8988T (cell line): ENCODE measurements around the gene CPM.
A peak's percentile ranks its signal among the peaks of the same experiment; 100 is the strongest.

Experiments
- DNase-seq: peaks from one replicate; pipeline ENCODE4 v3.0.0; 2011

CPM gene

DNA sequence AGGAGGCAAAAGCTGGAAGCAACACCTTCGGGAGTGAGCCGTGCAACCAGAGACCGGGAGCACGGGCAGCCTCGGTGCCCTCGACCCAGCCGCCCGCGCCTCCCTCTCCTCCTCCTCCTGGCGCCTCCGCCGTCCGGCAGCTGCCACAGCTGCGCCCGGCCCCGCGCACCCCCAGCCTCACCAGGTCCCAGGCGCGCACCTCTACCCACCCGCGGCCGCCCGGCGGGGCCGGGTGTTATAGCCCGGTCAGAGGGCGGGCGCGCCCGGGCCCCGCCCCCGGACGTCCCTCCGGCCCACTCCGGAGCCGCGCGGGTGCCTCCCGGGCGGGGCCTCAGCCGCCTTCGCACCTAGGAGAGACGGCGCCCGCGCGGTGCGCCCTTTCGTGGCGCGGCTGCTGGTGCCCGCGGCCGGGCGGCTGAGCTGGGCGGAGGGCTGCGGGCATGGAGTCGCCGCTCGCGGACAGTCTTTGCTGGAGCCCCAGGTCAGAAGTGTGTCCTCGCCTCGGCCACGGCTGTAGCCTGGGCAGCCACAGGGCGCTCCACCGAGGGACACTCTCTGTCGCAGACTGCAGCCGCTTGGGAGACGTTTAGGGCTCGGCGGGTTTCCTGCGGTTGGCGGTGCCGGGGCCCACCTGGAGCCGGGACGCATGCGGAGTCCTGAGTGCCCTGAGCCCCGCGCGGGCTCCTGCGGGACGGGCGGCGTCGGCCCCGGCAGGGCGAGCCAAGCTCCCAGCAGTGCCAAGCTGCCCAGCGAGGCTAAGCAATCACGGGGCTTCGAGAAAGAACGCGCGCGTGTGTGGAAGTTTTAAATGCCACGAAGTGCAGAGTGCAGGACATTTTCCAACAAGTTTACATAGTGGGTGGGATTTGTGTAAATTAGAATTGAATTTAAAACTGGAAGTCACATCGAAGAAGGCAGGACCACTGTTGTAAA is at the start of gene CPM:
Gene CPM (minus strand): TSS at position 211 of the 933 bp plus-strand sequence. CDS start 334 bp downstream, outside the sequence.
- DNase-seq = peak; percentile 69

DNA sequence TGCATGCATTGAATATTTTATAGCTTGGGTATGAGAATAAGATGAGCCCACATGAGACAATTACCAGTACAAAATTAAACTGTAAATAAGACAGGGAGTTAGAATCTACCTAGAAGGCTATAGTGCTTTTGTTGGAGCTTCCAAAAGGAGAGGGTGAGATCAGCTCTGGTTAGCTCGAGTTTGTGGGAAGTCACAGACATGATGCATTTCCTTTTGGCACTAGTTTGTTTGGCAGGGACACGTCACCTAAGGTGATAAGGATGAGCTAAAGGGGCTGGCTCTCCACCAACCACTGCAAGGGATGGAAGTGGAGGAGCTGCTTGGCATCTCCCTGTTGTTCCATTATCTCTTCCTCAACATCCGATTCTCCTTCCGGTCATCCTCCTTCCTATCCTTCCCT is 48.5 kb upstream of the CPM start:
- no peak for DNase-seq

DNA sequence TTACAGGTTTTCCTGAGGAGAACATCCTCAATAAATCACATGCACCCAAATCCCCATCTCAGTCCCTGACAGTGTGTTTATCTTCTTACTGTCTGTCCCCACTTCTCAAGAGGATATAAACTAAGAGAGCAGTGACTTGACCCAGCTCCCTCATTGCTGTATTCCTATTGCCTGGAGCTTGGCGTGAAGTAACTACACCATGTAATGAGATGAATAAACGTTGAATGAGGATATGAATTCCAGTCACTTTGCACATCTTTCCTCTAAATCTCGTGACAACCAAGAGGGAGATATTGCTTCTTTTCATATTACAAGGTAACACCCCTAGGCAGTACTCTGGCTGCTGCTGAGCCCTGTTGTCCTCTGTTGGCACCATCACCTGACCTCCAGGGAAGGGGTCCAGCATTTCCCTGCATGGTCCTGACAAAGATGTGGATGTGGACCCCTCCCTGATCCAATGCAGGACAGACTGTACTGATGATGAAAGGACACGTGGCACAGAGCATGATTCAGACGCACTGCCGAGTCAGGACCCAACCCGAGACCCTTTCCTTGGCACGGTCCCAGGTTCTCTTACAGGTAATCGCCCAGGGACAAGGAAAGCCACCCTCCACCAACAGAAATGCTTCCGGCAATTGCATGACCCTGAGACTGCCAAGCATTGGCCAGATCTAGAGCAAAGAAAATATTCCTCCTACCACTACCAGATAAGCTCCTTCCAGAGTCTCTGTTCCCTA is 47.7 kb upstream of the CPM start:
- DNase-seq = no peak

DNA sequence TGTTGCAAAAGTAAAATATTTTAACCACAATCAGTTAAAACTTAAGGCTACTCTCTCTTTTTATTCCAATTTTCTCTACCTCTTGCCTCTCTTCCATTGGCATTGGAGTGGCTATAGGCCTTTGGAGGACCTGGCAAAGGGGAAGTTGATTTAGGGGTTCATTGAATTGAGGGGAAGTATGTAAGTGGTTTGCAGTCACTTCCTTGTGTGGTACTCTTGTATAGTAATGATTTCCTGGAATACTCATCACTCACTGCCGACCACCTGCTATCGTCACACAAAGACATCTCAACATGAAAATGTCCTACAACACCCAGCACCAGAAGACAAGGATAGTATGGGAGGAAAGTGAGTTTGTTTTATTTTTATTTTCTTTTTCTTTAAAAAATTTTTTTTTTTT is 45.7 kb upstream of the CPM start:
- no peak for DNase-seq

DNA sequence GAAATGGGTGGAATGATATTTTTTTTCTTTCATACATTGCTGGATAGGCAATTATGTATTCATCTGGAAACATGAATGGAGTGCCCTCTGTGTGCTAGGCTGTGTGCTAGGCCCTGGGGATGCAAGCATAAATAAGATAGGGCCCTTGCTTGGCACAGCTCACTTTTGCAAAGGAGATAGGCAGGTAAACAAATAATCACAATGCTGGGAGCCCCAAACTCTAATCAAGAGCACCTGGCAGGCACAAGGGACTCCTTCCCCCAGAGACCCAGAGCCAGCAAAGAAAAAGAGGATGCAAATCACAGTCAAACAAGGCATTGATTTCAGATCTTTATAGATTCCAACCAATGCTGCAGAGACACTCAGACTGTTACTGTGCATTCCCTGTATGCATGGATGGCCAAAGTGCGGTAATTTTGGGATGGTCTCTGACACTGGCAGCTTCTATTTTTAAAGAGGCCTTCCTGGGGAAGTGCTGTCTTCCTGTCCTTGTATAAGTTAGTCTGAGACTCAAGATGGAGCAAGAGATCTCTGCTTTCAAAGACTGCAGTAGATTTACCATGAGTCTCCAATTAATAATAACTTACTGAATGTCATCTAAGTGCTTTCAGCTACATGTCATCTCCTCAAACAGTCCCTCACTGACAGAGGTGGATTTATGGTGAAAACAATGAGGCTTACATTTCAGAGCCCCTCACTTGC is 45.1 kb upstream of the CPM start:
- no peak for DNase-seq

DNA sequence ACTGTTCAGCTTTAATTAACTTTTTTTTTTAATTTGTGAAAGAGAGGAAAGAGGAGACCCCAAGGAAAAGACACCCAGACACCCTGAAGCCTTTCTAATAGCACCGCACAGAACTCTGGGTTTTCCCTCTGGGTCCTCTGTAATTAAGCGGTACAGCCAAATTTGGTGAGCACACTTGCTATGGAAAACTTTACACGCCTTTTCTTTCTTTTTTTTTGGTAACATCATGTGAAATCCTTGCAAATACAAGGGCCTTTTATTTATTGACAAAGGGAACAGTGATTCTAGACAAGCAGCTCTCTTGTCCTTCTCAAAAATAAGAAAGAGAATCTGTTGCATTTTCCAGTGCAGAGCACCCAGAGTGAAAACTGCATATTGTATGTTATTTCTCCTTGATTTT is 44.4 kb upstream of the CPM start:
- DNase-seq = no peak

DNA sequence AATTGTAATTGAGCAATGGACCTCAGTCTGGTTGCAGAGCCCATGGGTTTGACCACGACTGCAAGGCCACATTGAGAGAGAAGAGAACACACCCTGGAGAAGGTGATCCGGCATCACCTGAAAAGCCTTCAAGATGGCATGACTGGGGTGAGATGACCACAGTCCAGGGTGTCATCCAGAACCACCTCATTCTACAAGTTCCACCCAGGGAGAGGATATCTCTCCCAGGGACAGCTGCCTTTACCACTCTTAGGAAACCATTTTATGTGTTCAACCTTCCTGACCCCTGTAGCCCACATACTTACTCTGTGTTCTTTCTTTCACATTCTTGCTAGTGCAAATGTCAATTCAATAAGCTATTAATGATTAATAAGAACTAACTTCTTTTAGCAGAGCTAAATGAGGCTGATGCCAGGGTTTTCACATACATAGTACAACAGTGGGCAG is 43.4 kb upstream of the CPM start:
- DNase-seq = no peak

DNA sequence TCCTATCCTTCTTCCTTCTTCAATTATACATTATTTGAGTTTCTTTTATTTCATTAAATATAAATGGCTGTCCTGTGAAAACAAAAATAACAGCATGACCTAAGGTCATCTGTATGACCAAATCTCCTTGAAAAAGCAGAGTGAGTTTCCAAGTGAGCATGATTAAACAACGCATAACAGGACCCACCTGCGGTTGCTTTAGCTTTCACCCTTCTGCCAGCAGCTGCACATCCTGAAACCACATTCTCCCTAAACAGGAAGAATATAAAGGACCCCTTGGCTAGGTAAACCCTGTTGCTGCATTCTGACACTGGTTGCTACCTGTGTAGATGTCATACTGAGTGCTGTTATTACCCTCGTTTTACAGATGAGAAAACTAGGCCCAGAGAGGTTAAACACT is 42.8 kb upstream of the CPM start:
- DNase-seq = no peak

DNA sequence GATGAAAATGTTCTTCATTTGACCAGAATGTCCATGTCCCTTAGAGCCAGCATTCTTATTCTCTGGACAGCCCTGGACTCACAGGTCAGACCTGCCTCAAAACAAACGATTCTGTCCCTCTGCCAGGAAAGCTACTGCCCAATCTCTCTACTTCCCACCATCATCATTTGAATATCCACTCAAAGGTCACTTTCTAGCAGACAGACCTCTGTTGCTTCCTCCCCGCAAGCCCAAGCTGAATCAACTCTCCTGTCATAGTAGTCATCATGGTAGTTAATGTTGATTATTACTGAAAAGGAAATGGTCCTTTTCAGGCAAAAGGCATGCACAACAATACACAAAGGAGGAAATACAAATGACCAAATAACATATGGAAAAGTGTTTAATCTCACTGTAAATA is 39.6 kb upstream of the CPM start:
- DNase-seq = no peak

DNA sequence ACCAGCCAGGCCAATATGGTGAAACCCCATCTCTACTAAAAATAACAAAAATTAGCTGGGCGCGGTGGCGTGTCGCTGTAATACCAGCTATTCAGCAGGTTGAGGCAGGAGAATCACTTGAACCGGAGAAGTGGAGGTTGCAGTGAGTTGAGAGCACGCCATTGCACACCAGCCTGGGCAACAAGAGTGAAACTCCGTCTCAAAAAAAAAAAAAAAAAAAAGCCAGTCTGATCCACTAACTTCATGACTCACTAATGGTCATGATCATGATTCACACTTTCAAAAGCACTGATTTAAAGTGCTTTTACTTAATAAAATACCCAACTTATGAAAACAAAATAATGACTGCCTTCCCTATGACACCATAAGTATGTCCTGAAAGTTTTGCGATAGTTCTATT is 38.4 kb upstream of the CPM start:
- no peak for DNase-seq

DNA sequence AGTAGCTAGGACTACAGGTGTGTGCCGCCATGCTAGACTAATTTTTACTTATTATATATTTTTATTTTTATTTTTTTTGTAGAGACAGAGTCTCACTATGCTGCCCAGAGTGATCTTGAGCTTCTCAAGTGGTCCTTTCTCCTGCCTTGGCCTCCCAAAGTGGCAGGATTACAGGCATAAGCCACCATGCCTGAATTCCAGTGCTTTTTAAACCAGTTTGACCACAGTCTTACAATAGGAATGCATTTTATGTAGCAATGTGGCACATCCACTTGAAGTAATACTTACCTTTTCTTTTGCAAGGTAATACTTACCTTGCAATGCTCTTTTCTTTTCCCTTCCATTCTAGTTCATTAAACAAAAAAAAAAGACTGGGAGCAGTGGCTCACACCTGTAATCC is 38.0 kb upstream of the CPM start:
- DNase-seq = no peak

DNA sequence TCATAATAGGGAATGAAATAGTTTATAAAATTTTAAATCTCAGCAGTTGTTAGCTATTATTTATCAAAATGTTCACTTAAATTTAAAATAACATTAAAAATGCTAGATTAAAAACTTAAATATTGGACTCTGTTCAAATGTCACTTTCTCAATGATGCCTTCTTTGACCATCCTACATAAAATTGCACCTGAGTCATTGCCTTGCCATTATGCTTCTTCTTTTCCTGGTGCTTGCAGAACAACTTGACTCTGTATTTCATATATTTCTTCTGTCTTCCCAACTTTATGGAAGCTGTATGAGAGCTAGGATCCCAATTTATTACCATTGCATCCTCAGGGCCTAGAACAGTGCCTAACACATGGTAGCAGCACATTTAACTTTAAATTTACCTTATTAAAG is 37.3 kb upstream of the CPM start:
- no peak for DNase-seq

DNA sequence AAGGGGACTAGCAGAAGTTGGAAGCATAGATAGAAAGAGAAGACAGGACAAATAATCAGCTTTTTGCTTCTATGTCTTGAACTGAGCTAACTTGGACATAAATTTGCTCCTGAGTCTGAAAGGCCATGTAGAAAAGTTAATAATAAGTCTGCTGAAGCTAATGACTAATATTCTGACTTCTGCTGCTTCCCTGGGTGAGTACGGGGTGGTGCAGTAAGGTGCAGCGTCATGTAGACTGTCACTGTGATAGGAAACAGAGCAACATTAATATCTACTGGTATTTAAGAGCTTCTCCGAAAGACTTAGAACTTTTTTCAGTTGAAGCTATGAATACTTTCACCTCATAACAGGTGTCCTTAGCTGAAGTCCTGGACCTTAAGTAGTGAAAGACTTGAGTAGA is 34.1 kb upstream of the CPM start:
- no peak for DNase-seq

DNA sequence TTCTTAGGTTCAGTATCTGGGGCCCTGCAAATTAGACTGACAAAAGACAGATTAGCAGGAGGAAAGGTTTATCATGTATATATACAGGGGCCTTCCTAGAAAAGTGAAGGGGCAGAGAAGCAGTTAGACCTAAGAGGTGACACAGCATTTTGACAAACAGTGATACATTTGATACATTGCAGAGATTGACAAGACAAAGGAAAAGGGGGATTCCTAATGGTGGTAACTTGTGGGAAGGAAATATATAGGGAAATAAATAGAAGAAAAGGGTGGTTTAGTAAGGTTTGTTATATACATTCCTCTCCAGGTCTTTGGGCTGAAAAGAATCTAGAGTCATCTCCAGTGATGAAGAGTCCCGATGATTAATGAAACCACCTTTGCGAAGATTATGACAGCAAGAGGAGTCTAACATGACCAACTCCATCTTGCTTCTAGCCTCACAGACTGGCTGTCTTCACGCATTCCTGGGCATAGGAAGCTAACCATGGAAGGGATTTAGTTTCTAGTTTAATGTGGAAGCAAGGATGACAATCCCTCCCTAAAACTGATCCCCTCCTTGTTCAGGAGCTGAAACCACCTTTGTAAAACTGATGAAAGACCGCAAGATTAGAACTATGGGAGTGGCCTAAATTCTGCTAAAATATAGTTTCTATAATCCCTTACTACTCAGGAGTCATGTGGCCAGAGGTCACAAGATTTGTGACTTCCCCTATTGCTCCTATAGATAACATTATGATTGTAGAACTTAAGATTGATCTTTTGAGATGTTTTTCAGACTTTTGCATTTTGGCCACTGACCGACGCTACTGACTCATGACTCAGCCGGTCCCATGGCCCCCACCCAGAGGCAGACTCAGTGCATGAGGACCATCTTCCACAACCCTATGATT is 31.1 kb upstream of the CPM start:
- DNase-seq = no peak

DNA sequence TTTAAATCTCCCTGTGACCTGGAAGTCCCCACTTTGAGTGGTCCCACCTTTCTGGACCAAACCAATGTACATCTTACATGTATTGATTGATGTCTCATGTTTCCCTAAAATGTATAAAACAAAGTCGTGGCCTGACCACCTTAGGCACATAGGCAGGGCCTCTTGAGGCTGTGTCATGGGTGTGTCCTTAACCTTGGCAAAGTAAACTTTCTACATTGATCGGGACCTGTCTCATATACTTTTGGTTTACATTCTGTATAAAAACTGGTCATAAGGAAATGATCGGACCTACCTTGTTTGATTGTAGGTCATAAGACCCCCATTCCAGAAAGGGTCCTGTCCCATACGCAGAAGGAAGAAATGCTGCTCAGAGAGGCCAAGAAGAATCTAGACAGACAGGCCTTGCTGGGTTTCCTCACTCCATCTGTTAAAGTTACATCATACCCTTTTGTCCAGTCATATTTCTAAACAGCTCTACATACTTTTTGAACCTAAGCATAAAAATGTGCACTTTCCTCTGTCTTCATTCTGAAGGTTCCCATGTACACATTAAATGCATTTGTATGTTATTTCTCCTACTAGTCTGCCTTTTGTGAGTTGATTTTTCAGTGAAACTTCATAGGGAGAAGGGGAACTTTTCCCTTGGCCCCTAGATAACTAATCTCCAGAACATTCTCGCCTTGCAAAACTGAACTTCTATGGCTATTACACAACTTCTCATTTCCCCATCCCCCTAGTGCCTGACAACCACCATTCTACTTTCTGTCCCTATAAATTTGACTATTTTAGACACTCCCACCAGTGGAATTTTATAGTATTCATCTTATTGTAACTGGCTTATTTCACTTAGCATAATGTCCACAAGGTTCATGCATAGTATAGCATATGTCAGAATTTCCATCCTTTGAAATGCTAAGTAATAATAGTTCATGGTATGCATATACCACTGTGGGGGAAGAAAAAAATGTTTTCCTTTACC is 30.2 kb upstream of the CPM start:
- no peak for DNase-seq

DNA sequence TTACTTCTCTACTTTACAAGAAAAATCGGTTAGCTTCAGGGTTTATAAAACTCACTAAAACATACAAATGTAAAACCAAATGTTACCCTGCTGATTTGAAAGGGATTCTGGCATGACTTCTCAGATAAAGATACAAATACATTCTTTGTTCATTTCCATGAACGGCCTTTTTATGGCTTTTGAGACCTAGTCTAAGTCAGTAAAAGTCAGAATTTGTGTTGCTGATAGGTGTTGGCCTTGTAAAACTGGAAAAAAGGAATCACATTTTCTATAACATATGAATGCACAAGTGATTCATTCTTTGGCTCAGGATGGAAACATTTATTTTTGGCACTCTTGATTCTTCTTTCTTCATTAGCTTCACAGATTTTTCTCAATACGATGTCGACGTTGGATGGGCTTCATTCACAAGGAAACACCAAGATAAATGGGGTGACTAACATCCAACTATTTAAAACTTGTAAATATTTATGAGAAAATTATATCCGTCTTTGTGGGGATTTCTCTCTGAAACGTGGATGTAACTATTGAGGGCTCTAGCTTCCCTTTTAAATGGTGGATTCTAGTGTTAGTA is 27.0 kb upstream of the CPM start:
- no peak for DNase-seq

DNA sequence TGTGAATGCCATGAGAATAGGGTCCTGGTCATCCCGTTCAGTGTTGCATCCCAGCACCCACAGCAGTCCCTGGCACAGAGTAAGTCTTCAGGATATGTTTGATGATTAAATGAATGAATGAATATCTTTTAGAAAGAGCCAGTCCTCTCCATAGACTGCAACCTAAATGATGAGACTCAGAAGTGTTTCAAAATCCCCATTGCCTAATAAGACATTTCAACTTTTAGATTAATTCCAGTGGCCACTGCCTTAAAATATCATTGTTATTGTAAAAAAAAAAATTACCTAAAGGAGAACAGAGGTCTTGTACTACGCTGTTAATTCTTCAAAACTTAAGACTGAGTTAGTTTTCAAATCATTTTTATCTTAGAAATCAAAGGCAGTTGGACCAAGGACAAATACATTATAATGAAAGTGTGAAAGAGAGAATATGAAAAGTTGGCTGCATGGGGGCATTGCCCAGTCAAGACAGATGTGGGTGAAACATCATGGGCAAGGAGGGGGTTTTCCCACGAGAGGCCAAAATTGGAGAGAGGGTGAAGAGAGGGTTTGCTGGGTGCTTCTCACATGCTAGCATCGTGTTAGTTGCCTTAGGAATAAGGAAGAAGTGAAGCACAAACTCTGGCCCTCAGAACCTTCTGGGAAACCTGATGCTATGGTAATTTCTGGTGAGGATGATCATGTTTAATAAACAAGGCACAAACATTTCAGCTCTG is 26.3 kb upstream of the CPM start:
- no peak for DNase-seq

DNA sequence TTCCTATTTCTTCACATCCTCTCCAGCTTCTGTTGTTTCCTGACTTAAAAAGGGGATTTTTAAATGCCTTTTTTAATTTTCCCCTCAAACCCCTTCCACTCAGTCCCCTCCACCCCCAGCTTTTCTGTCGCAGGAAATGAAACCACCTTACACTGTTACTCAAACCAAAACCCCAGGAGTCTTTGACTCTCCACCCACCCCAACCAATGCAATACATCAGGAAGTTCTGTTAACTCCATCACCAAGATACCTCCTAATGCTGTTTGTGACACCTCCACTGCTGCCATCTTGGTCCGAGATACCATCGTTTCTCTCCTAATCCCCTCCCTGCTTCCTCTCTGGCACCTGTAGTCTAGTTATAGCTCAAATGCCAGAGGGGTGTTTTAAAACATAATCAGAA is 25.4 kb upstream of the CPM start:
- DNase-seq = no peak

DNA sequence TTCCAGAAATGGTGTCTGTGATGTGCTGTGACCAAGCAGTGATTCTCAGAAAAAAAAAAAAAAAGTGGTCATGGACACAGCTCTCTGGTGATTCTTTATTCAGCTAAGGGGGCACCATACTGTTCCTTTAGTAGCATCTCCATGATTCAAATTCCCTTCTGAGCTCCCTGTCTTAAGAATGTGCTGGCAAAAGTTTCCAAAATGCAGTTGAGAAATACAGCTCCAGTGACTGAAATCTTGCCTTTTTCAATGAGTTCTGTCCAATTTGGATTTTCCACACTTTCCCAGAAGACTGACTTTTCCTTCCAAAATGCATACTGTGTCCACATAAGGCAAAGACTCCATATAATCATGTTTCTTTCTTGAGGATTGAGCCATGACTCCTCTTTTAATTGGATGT is 24.3 kb upstream of the CPM start:
- no peak for DNase-seq

DNA sequence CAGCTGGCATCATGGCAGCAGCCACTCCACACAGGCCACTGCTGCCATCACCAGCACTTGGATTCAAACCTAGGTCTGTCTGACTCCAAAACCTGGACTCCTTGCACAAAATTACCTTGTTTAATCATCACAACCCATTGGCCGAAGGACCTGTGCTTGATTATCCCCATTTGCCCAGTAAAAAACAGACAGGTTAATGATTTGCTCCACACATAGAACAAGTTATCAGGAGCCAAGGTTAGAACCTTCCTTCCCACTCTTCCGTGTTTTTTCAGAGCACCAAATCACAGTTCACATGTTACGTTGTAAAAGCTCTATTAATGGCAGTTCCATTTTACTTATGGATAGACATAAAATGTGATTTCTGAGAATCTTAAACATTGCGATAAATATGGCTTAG is 23.5 kb upstream of the CPM start:
- DNase-seq = no peak
